Progenitor cell of endocrine pancreas (in vitro differentiated cells): ENCODE measurements around the gene HERPUD1. TPM values are rescaled to one million over a fixed set of nuclear protein-coding genes. Genes with fewer than 3 reads are reported as not detected.

Experiments used
- DNase-seq: peaks from one replicate; pipeline ENCODE4 v3.0.0; 2021; ENCODE audit warnings: low spot score; ENCODE audit not compliant: unreplicated experiment
- H3K27ac Mint-ChIP-seq: 2 replicates; pipeline ENCODE4 v1.8.0; 2021; ENCODE audit warnings: mild to moderate bottlenecking, moderate library complexity, mixed read lengths
- H3K27me3 Mint-ChIP-seq: 2 replicates; pipeline ENCODE4 v1.8.0; 2021; ENCODE audit warnings: mixed read lengths
- H3K36me3 Mint-ChIP-seq: 2 replicates; pipeline ENCODE4 v1.8.0; 2022; ENCODE audit warnings: mixed read lengths; ENCODE audit not compliant: insufficient read depth
- H3K4me1 Mint-ChIP-seq: 2 replicates; pipeline ENCODE4 v1.8.0; 2021; ENCODE audit warnings: low read depth, mixed read lengths
- H3K4me3 Mint-ChIP-seq: 2 replicates; pipeline ENCODE4 v1.8.0; 2021; ENCODE audit warnings: low read depth, mild to moderate bottlenecking, moderate library complexity, mixed read lengths
- H3K9me3 Mint-ChIP-seq: 2 replicates; pipeline ENCODE4 v1.8.0; 2021; ENCODE audit warnings: low read depth, mixed read lengths
- total RNA-seq: library from RNA; stranded (reverse); gene quantifications from 2 replicates; pipeline ENCODE4 v1.2.1, GENCODE V29; 2021
- TF ChIP-seq, protein P1 (sequence below): fragments of 200-600 bp; sonication (generic); IDR thresholded peaks from one replicate; pipeline ENCODE4 v1.5.0; 2021; ENCODE audit warnings: antibody characterized with exemption, mild to moderate bottlenecking; ENCODE audit not compliant: unreplicated experiment

HERPUD1 gene
- total RNA-seq, 1 donor from 2014 or later = 70.0 TPM

DNA sequence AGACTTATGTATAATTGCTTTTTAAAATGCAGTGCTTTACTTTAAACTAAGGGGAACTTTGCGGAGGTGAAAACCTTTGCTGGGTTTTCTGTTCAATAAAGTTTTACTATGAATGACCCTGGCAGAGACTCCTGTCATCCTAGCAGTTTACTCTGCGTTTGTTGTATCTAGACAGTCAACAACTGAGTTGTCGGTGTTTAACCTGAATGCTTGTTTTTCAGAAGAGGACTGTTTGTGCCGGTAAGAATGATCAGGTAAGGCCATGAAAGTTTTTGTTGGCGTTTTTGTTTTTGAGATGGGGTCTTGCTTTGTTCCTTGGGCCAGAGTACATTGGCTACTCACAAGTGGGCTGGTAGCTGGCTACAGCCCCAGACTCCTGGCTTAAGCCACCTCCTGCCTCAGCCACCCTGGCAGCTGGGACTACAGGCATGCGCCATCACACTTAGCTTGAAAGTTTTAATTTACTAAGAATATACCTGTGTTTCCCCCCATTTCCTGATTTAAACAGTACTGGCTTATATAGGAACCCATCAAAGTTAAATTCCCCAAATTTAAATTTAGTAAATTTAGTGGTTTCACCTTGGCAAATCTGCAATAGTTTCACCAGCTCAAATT is 11.9 kb downstream of the HERPUD1 start:
- H3K9me3 Mint-ChIP-seq = no peaks in the 10 kb centered on the region
- H3K4me3 Mint-ChIP-seq = no peak overlapping the region
- H3K27me3 Mint-ChIP-seq = no peaks in the 10 kb centered on the region
- DNase-seq = no peak
- TF ChIP-seq, protein P1, sequence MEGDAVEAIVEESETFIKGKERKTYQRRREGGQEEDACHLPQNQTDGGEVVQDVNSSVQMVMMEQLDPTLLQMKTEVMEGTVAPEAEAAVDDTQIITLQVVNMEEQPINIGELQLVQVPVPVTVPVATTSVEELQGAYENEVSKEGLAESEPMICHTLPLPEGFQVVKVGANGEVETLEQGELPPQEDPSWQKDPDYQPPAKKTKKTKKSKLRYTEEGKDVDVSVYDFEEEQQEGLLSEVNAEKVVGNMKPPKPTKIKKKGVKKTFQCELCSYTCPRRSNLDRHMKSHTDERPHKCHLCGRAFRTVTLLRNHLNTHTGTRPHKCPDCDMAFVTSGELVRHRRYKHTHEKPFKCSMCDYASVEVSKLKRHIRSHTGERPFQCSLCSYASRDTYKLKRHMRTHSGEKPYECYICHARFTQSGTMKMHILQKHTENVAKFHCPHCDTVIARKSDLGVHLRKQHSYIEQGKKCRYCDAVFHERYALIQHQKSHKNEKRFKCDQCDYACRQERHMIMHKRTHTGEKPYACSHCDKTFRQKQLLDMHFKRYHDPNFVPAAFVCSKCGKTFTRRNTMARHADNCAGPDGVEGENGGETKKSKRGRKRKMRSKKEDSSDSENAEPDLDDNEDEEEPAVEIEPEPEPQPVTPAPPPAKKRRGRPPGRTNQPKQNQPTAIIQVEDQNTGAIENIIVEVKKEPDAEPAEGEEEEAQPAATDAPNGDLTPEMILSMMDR = no peak
- H3K4me1 Mint-ChIP-seq = peaks cover 6% of the 10 kb centered on the region
- no peak overlapping the region for H3K27ac Mint-ChIP-seq
- H3K36me3 Mint-ChIP-seq = peaks cover 29% of the 10 kb centered on the region

DNA sequence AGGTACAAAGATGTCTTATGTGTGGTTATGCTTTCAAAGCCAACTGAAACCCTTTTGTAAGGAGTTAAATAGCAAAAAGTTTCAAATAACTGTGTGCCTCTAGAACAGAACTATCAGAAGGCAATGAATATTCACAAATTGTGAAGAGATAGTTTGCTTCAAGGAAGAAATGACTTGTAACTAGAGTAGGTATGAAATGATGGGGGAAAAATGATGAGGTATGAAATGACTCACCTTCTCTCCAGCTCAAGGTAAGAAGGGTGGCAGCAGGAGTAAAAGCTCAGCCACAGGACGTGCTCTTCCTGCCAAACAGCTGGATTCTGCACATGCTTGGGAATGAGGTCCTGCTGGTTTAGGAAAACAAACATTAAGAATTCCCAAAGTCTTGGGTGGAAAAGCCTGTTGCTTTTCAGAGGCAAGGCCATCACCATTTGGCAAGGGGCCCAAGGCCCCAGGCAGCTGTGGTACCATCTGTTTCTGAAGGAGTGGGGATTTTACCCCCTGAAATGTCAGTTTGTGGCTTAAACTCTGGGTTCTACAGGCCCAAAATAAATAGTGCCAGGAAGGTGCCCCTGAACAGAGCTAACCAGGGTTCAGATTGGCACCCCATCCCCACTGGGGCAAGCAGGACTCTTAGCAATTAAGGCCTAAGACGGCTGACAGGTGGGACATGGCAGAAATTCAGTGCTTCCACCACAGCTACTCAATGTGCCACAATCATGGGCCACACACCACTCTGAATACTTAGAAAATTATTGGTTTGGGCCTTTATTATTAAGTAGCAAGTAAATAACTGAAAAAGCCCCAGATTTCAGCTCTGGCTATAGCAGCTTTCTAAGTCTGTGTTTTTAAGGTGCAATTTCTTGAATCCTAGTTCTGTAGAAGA is 13.3 kb downstream of the HERPUD1 start:
- H3K27ac Mint-ChIP-seq = no peak overlapping the region
- H3K4me1 Mint-ChIP-seq = peaks cover 4% of the 10 kb centered on the region

DNA sequence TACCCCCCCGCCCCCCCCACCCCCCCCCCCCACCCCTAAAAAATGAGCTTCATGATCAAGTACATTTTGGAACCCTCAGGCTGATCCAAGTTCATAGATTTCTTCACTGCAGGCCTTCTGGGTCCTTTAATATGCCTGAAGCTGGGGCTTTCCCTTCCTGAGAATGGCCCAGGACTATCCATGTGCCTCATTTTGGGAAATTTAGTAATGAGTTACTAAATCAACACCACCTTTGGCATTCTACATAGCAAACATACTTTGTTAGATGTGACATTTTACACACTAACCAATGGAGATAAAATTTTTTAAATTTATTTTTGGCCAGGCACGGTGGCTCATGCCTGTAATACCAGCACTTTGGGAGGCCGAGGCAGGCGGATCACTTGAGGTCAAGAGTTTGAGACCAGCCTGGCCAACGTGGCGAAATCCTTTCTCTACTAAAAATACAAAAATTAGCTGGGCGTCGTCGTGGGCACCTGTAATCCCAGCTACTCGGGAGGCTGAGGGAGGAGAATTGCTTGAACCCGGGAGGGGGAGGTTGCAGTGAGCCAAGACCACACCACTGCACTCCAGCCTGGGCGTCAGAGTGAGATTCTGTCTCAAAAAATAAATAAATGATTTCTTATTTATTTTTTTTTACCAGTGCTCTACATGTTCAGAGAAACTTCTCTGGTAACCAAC is 14.0 kb downstream of the HERPUD1 start:
- Mint-ChIP-seq H3K27ac (no peak overlapping the region), H3K36me3 (peaks cover 19% of the 10 kb centered on the region), H3K4me3 (no peak overlapping the region), H3K4me1 (peaks cover 4% of the 10 kb centered on the region), H3K27me3 (no peaks in the 10 kb centered on the region), H3K9me3 (no peaks in the 10 kb centered on the region)
- TF ChIP-seq, protein P1 = no peak
- no peak for DNase-seq

More for the DNA sequence above, 13.3 kb downstream of the HERPUD1 start:
- Mint-ChIP-seq H3K9me3 (no peaks in the 10 kb centered on the region), H3K36me3 (peaks cover 20% of the 10 kb centered on the region), H3K4me3 (no peak overlapping the region), H3K27me3 (no peaks in the 10 kb centered on the region)
- TF ChIP-seq, protein P1 = no peak
- no peak for DNase-seq

DNA sequence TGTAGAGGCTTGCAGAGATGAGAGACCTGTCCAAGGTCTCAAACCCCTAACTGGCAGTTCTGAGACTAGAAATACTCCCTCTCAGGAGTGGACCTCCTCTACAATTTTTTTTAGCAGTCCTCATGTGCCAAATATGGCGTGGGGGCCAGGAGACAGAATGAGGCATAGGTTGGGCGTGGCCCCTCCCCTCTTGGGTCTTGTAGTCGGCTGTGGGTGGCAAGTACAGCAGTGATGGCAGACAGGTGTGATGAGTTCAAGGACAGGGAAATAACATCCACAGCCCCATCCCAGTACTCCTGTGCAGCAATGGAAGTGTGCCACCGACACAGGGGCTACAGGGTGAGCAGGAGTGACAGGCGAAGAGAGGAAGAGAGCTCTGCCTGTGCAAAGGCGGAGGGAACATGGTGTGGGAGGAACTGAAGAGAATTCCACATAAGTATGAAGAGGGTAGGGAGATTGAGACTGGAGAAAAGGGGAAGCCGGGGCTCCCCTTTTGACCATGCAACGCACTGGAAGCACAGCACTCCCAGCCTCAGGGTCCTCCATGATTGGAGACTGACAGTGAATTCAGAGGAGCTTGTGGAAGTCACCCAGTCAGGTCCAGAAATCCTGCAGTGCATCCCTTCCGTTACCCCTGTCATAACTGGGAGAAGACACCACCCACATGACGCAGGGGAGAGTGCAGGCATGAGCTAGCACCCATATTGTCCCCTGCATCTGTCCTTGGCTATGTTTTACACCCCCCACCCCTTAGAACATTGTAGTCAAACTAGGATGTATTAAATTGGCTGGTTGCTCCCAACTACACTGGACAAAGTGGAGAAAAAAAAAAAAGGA is 15.0 kb downstream of the HERPUD1 start:
- no peak for DNase-seq
- H3K27ac Mint-ChIP-seq = peak overlapping the region; percentile 20
- H3K4me1 Mint-ChIP-seq = peaks cover 4% of the 10 kb centered on the region
- H3K27me3 Mint-ChIP-seq = no peaks in the 10 kb centered on the region
- peaks cover 17% of the 10 kb centered on the region for H3K36me3 Mint-ChIP-seq
- TF ChIP-seq, protein P1 = no peak
- no peak overlapping the region for H3K4me3 Mint-ChIP-seq
- no peaks in the 10 kb centered on the region for H3K9me3 Mint-ChIP-seq

DNA sequence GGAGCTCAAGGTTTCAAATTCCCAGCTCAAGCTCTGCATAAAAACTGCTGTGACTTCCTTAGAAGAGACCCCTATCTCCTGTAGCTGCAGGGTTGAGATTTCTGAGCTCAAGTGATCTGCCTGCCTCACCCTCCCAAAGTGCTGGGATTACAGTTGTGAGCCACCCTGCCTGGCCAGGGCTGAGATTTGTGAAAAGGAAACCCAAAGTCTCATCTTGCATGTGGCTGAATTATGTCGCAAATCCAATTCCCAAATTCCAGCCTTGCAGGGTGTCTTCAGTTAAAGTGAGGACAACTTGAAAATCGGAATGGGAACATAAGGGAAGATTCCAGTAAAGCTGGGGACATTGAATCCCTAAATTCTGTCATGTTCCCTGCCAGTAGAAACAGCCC is 15.7 kb downstream of the HERPUD1 start:
- H3K36me3 Mint-ChIP-seq = peaks cover 14% of the 10 kb centered on the region
- peak overlapping the region; percentile 20 for H3K27ac Mint-ChIP-seq

More for the DNA sequence above, 15.7 kb downstream of the HERPUD1 start:
- no peaks in the 10 kb centered on the region for H3K9me3 Mint-ChIP-seq
- H3K4me3 Mint-ChIP-seq = no peak overlapping the region
- peaks cover 4% of the 10 kb centered on the region for H3K4me1 Mint-ChIP-seq
- TF ChIP-seq, protein P1 = no peak
- no peaks in the 10 kb centered on the region for H3K27me3 Mint-ChIP-seq
- no peak for DNase-seq
